Suprapubic skin (tissue), 4 donors: ENCODE measurements around the gene GPD1. TPM values are rescaled to one million over a fixed set of nuclear protein-coding genes. Genes with fewer than 3 reads are reported as not detected.
A peak's percentile ranks its signal among the peaks of the same experiment; 100 is the strongest.

ENCODE experiments used
- DNase-seq, 2 donors: peaks; one replicate each; pipeline ENCODE4 v3.0.0-alpha.2; 2019; ENCODE audit warnings: low spot score in 2 of 2
- H3K27ac ChIP-seq: fragments of 200-600 bp; sonication (generic); one replicate; pipeline ENCODE4 v1.5.1; 2019
- H3K27me3 ChIP-seq: fragments of 200-600 bp; sonication (generic); one replicate; pipeline ENCODE4 v1.5.1; 2019
- H3K36me3 ChIP-seq: fragments of 200-600 bp; sonication (generic); one replicate; pipeline ENCODE4 v1.5.1; 2019
- H3K4me1 ChIP-seq: fragments of 200-600 bp; sonication (generic); one replicate; pipeline ENCODE4 v1.5.1; 2019
- H3K4me3 ChIP-seq: fragments of 200-600 bp; sonication (generic); one replicate; pipeline ENCODE4 v1.5.1; 2019; ENCODE audit warnings: mild to moderate bottlenecking
- H3K9me3 ChIP-seq: fragments of 200-600 bp; sonication (generic); one replicate; pipeline ENCODE4 v1.5.1; 2019
- EP300 ChIP-seq: sonication (generic); formaldehyde crosslinking; IDR thresholded peaks from one replicate; pipeline ENCODE4 v1.6.1; 2017; ENCODE audit warnings: antibody characterized with exemption
- POLR2A ChIP-seq, 2 donors: fragments of 450-650 bp; IDR thresholded peaks; one replicate each; pipeline ENCODE4 v1.6.1; 2017; ENCODE audit warnings: antibody characterized with exemption in 2 of 2, mild to moderate bottlenecking in 2 of 2, moderate library complexity in 2 of 2
- POLR2AphosphoS5 ChIP-seq, 3 donors: sonication (generic); formaldehyde crosslinking; IDR thresholded peaks; one replicate each; pipeline ENCODE4 v1.6.1; 2017; ENCODE audit warnings: antibody characterized with exemption in 3 of 3
- WGBS: methylation state at CpG from one replicate; pipeline ENCODE4 v1.1.5; 2018; 5-methylcytosine and 5-hydroxymethylcytosine counted together
- total RNA-seq, 4 donors: library from RNA; depleted of rRNA; stranded (reverse); fragments of >200 nt; gene quantifications; one replicate each; pipeline ENCODE4 v1.1.0, GENCODE V29; 2016
- TF ChIP-seq, protein P1 (sequence below), 2 donors: fragments of 200-600 bp in 1 of 2; fragments of 450-650 bp in 1 of 2; sonication (generic) in 1 of 2; IDR thresholded peaks; one replicate each; pipeline ENCODE4 v1.5.1; 2016 to 2019; ENCODE audit warnings: antibody characterized with exemption in 2 of 2, mild to moderate bottlenecking in 1 of 2, moderate library complexity in 1 of 2

GPD1 gene
- total RNA-seq, 4 donors from 2014 or later: 49.5 to 74.5 (median 61.8) TPM

DNA sequence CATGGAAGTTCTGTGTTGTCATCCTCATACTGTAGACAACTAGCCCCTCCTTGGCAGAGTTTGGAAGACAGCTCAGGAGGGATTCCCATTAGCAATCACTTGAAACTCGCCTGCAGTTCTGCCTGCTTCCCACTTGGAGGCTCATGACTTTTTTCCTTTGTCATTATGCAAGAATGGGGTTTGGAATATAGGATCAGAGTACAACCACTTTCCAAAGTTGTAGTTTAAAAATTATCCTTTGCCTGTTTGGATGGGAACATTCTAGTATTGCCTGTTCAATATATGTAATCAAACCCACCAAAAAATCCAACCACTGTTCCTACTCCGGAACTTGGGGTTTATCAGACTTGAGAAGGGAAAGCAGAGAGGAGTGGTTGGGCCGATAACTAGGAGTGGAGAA, 2.1 kb upstream of the GPD1 start:
- no peaks in the 10 kb centered on the region for H3K27me3 ChIP-seq
- DNase-seq: no peak
- no peaks in the 10 kb centered on the region for H3K9me3 ChIP-seq
- peaks cover 26% of the 10 kb centered on the region for H3K4me1 ChIP-seq
- H3K27ac ChIP-seq: no peak overlapping the region
- TF ChIP-seq POLR2AphosphoS5 (IDR thresholded peaks at IDR 0.05) (no peak), EP300 (no peak), POLR2A (IDR thresholded peaks at IDR 0.05) (no peak)
- TF ChIP-seq, protein P1, sequence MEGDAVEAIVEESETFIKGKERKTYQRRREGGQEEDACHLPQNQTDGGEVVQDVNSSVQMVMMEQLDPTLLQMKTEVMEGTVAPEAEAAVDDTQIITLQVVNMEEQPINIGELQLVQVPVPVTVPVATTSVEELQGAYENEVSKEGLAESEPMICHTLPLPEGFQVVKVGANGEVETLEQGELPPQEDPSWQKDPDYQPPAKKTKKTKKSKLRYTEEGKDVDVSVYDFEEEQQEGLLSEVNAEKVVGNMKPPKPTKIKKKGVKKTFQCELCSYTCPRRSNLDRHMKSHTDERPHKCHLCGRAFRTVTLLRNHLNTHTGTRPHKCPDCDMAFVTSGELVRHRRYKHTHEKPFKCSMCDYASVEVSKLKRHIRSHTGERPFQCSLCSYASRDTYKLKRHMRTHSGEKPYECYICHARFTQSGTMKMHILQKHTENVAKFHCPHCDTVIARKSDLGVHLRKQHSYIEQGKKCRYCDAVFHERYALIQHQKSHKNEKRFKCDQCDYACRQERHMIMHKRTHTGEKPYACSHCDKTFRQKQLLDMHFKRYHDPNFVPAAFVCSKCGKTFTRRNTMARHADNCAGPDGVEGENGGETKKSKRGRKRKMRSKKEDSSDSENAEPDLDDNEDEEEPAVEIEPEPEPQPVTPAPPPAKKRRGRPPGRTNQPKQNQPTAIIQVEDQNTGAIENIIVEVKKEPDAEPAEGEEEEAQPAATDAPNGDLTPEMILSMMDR (IDR thresholded peaks at IDR 0.05): peak in 1 of 2 donors; percentile 31
- 79% methylated on average over 3 of the region's 3 CpGs for WGBS
- peaks cover 43% of the 10 kb centered on the region for H3K36me3 ChIP-seq
- H3K4me3 ChIP-seq: no peak overlapping the region

DNA sequence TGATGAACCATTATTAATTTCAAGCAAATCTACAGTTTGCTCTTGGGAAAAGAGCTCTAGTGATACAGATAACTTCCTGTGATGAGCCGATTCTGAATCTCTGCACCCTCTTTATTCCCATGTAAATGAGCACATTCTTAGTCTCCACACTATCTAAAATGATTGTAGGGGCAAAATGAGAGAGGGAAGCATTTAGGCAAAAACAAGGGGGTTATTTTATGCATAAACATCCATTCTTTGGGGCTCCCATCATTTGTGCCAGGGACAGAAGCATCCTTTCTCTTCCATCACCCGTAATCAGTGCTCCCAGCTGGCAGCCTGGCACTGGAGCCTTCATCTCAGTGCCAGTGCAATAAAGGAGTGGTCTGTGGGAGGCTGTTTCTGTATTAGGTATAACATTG, 1.7 kb upstream of the GPD1 start:
- no peak for DNase-seq
- Histone ChIP-seq H3K36me3 (peaks cover 38% of the 10 kb centered on the region), H3K4me3 (no peak overlapping the region), H3K4me1 (peaks cover 26% of the 10 kb centered on the region), H3K9me3 (no peaks in the 10 kb centered on the region), H3K27ac (no peak overlapping the region), H3K27me3 (no peaks in the 10 kb centered on the region)
- TF ChIP-seq POLR2A (IDR thresholded peaks at IDR 0.05) (no peak), EP300 (no peak), POLR2AphosphoS5 (IDR thresholded peaks at IDR 0.05) (no peak)
- TF ChIP-seq, protein P1 (IDR thresholded peaks at IDR 0.05): no peak
- WGBS: 71% methylated on average over 2 of the region's 2 CpGs

DNA sequence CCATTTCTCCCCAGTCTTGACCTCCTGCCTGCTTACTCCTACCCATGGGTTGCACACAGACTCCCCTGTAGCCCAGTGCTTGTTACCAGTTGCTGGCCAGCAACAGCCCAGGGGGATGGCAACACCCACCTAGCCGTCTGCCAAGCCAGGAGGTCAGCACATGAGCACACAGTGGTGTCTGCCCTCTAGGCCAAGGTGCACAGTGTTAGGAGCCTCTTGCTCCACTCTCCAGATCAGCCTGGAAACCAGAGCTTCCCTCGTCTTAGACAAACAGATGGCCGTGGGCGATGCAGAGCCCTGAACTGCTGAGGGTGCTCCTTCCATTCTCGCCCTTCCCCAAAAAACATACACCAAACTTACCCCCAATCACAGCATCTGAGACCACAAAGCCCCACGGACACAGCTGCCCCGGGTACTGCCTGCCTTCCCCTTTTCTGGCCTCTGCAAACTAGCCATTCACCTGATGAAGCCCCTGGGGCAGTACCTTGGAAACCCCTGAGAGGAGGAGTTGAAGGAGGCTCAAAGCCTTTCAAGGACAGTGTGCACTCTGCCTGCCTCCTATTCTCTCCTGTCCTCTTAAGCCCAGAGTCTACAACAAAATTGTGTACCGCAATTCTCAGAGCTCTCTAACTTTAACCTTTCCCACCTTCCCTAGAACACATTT, 1.0 kb upstream of the GPD1 start:
- 81% methylated on average over 7 of the region's 8 CpGs for WGBS
- Histone ChIP-seq H3K4me3 (no peak overlapping the region), H3K4me1 (peaks cover 26% of the 10 kb centered on the region), H3K9me3 (no peaks in the 10 kb centered on the region), H3K27me3 (no peaks in the 10 kb centered on the region), H3K36me3 (peaks cover 31% of the 10 kb centered on the region), H3K27ac (no peak overlapping the region)
- TF ChIP-seq POLR2AphosphoS5 (IDR thresholded peaks at IDR 0.05) (no peak), EP300 (no peak), POLR2A (IDR thresholded peaks at IDR 0.05) (no peak)
- TF ChIP-seq, protein P1 (IDR thresholded peaks at IDR 0.05): no peak
- no peak for DNase-seq

DNA sequence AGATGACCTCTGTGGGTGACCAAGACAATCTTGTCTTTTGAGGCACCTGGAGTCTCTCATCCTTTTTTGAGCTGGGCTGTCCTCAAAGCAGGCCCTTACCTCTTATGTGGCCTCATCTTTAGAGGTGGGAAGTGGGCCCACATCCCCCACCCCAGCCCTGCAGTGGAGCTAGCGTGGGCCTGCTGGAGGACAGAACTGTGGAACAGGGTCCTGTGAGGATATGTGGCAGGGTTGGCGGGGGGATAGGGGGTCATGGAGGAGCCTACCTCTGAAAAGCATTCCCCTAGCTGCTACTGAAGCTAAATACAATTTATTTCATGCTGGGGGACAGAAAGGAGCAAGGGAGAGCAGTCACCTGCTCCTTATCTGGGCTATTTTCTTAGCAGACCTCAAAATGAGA, 457 bp upstream of the GPD1 start:
- Histone ChIP-seq H3K27ac (no peak overlapping the region), H3K36me3 (peaks cover 26% of the 10 kb centered on the region), H3K27me3 (no peaks in the 10 kb centered on the region), H3K4me3 (no peak overlapping the region), H3K4me1 (peaks cover 26% of the 10 kb centered on the region), H3K9me3 (no peaks in the 10 kb centered on the region)
- no peak for DNase-seq
- no peak for TF ChIP-seq EP300
- no peak for TF ChIP-seq POLR2A (IDR thresholded peaks at IDR 0.05)
- TF ChIP-seq POLR2AphosphoS5 (IDR thresholded peaks at IDR 0.05): no peak
- TF ChIP-seq, protein P1 (IDR thresholded peaks at IDR 0.05): no peak
- WGBS: 88% methylated on average over 2 of the region's 2 CpGs

DNA sequence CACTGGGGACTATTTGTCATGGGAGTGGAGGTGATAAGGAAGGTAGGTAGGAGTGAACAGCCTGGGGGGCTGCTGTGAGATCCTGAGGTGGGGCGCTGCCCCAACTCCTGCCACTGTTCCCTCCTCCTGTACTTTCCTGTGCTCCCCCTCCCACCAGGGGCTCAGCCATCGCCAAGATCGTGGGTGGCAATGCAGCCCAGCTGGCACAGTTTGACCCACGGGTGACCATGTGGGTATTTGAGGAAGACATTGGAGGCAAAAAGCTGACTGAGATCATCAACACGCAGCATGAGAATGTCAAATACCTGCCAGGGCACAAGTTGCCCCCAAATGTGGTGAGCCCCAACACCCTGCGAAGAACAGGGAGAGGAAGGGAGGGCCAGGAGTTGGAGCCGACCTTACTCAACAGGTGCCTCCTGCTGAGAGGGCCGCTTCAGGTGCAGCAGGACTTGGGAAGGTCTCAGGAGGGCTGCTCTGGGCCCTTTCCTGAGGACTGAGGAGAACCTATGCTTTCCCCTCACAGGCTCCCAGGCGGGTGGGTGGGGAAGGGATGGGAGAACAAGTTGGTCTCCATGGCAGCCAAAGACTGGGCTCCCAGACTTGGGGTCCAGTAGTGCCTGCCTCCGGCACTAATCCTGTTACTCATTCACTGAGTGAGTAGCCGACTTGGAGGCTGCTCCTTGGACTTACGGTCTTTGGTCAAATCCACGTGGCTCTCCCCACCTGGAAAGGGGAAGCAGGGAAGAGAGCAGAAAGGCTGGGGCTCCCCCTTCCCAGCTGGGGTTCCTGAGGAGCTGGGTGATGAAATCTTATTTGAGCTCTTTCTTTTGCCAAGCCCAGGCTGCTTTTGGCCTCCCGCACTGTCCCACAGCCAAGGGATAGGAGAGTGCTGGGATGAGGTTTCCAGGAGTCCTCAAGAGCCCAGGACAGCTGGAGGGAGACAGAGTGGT, 884 bp downstream of the GPD1 start:
- Histone ChIP-seq H3K36me3 (peaks cover 12% of the 10 kb centered on the region), H3K4me3 (no peak overlapping the region), H3K9me3 (no peaks in the 10 kb centered on the region), H3K27ac (no peak overlapping the region), H3K4me1 (peaks cover 25% of the 10 kb centered on the region), H3K27me3 (no peaks in the 10 kb centered on the region)
- no peak for DNase-seq
- 80% methylated on average over 14 of the region's 14 CpGs for WGBS
- TF ChIP-seq POLR2A (IDR thresholded peaks at IDR 0.05): no peak
- no peak for TF ChIP-seq POLR2AphosphoS5 (IDR thresholded peaks at IDR 0.05)
- no peak for TF ChIP-seq EP300
- TF ChIP-seq, protein P1 (IDR thresholded peaks at IDR 0.05): no peak
